K562 (cell line): ENCODE results near the gene APOM. TPM values are rescaled to one million over a fixed set of nuclear protein-coding genes. Genes with fewer than 3 reads are reported as not detected.
A peak's percentile ranks its signal among the peaks of the same experiment; 100 is the strongest.

Experiments used
- BRCA1 ChIP-seq, 2 experiments: fragments of 450-650 bp in 1 of 2; sonication (generic) in 1 of 2; formaldehyde crosslinking in 1 of 2; IDR thresholded peaks; 2 replicates each; pipeline versions ENCODE4 v1.5.0 to v1.6.1; 2017 to 2020; ENCODE audit warnings: mild to moderate bottlenecking in 1 of 2, missing genetic modification reagents in 1 of 2
- CBFA2T2 ChIP-seq: fragments of 450-650 bp; conservative IDR thresholded peaks from 2 replicates; pipeline ENCODE4 v1.6.1; 2017; ENCODE audit warnings: mild to moderate bottlenecking
- CBX8 ChIP-seq: fragments of 200-600 bp; sonication (generic); IDR thresholded peaks from 2 replicates; pipeline ENCODE4 v1.6.1; 2012; ENCODE audit warnings: borderline replicate concordance, mixed run types, low read depth, mild to moderate bottlenecking, moderate library complexity, mixed read lengths, low read length, control low read depth, inconsistent platforms; ENCODE audit not compliant: poor library complexity, severe bottlenecking; ENCODE audit errors: extremely low read depth
- FOXA1 ChIP-seq: fragments of 450-650 bp; IDR thresholded peaks from 2 replicates; pipeline ENCODE4 v1.6.1; 2016; ENCODE audit warnings: mild to moderate bottlenecking, borderline replicate concordance
- HMGN3 ChIP-seq: IDR thresholded peaks from 2 replicates; pipeline ENCODE4 v1.6.1; 2011; ENCODE audit warnings: borderline replicate concordance, low read depth, mild to moderate bottlenecking, mixed read lengths, low read length; ENCODE audit not compliant: insufficient read length; ENCODE audit errors: extremely low read depth
- KAT7 ChIP-seq: sonication (generic); formaldehyde crosslinking; IDR thresholded peaks from 2 replicates; pipeline ENCODE4 v1.8.0; 2022; ENCODE audit warnings: missing genetic modification reagents, mild to moderate bottlenecking, borderline replicate concordance
- PML ChIP-seq: IDR thresholded peaks from 2 replicates; pipeline ENCODE4 v1.6.1; 2012; ENCODE audit warnings: low read length, inconsistent platforms
- SRSF7 ChIP-seq: fragments of 200-400 bp; formaldehyde crosslinking; optimal IDR thresholded peaks from 2 replicates; pipeline ENCODE3; 2017; ENCODE audit warnings: mild to moderate bottlenecking, low read depth, low read length
- TARDBP ChIP-seq: fragments of 450-650 bp; IDR thresholded peaks from 2 replicates; pipeline ENCODE4 v1.6.1; 2016
- ZBTB7A ChIP-seq: IDR thresholded peaks from 2 replicates; pipeline ENCODE4 v1.6.1; 2011; ENCODE audit warnings: low read depth, mild to moderate bottlenecking, low read length, moderate library complexity, borderline replicate concordance; ENCODE audit not compliant: control insufficient read depth
- ZNF311 ChIP-seq: fragments of 250-450 bp; sonication (Bioruptor Pico); IDR thresholded peaks from 2 replicates; pipeline ENCODE4 v1.4.0; 2020; ENCODE audit warnings: mild to moderate bottlenecking, moderate library complexity
- ZNF830 ChIP-seq: fragments of 250-450 bp; sonication (Bioruptor Pico); IDR thresholded peaks from 2 replicates; pipeline ENCODE4 v1.5.0; 2021; ENCODE audit warnings: mild to moderate bottlenecking
- polyA plus RNA-seq, 8 experiments: library from polyadenylated mRNA; depleted of rRNA in 4 of 8; stranded (reverse) in 5 of 8; unstranded in 3 of 8; fragments of >200 nt; fragmentation: Nextera tagmentation in 2 of 8; fragmentation: Illumina TruSeq in 1 of 8; extraction: Ambion mirVana in 2 of 8; extraction: Trizol in 1 of 8; gene quantifications; 2 replicates each; pipeline versions ENCODE4 v1.2.1 to v1.2.3, GENCODE V29; 2011 to 2014; ENCODE audit warnings: inconsistent platforms in 1 of 8, missing spikeins in 1 of 8
- total RNA-seq, 7 experiments: library from RNA; depleted of rRNA in 6 of 7; stranded (reverse); fragments of >200 nt in 6 of 7; fragmentation: Illumina TruSeq in 2 of 7; extraction: Trizol in 2 of 7; gene quantifications; 2 replicates each; pipeline versions ENCODE4 v1.2.1 to v1.2.3, GENCODE V29; 2011 to 2021; ENCODE audit warnings: low replicate concordance in 1 of 7
- TF ChIP-seq, protein P1 (sequence below): sonication (generic); formaldehyde crosslinking; IDR thresholded peaks from 2 replicates; pipeline ENCODE4 v1.8.1; 2023; ENCODE audit warnings: mild to moderate bottlenecking, missing genetic modification reagents
- TF ChIP-seq, protein P2 (sequence below): sonication (generic); formaldehyde crosslinking; IDR thresholded peaks from 2 replicates; pipeline ENCODE4 v1.4.0; 2020; ENCODE audit warnings: mild to moderate bottlenecking, missing genetic modification reagents
- TF ChIP-seq, protein P3 (sequence below): sonication (generic); formaldehyde crosslinking; IDR thresholded peaks from 2 replicates; pipeline ENCODE4 v1.8.0; 2022; ENCODE audit warnings: mild to moderate bottlenecking, missing genetic modification reagents
- TF ChIP-seq, protein P4 (sequence below): fragments of 450-650 bp; IDR thresholded peaks from 2 replicates; pipeline ENCODE4 v1.7.1; 2018; ENCODE audit warnings: mild to moderate bottlenecking, low read depth; ENCODE audit not compliant: partially characterized antibody
- TF ChIP-seq, protein P5 (sequence below): fragments of 250-450 bp; sonication (Bioruptor Pico); IDR thresholded peaks from 2 replicates; pipeline ENCODE4 v1.9.0; 2021; ENCODE audit warnings: mild to moderate bottlenecking, inconsistent platforms

APOM gene
- total and polyA plus RNA-seq, 9 of the 15 experiments (the other 6 are each of a cell fraction or from before 2014, with no cell fraction given): 5.7 to 24.3 (median 10.4) TPM

DNA sequence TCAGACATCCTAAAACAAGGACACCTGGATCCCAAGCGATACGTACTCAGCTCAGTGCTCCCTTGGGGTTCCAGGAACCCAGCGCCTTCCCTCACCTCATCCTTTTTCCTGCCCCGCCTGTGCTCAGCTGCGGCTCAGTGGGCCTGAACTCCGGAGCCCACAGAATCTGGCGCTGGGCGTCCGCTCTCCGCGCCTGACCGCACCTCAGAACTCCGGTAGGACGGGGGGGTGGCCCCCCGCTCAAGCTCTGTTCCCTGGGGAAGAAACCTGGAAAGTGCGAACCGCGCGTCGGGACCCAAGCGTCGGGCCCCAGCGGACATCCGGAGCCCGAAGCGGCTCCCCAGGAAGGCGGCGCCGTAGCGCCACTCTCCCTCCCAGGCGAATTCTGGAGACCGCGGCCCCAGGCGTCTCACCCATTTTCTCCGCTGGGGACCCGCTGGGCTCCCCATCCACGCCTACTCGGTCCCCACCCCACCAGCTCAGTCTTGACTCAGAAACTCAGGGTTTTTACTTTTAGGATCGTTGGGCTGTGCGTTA lies 25.5 kb downstream of the APOM start (continued):
- TF ChIP-seq, protein P1, sequence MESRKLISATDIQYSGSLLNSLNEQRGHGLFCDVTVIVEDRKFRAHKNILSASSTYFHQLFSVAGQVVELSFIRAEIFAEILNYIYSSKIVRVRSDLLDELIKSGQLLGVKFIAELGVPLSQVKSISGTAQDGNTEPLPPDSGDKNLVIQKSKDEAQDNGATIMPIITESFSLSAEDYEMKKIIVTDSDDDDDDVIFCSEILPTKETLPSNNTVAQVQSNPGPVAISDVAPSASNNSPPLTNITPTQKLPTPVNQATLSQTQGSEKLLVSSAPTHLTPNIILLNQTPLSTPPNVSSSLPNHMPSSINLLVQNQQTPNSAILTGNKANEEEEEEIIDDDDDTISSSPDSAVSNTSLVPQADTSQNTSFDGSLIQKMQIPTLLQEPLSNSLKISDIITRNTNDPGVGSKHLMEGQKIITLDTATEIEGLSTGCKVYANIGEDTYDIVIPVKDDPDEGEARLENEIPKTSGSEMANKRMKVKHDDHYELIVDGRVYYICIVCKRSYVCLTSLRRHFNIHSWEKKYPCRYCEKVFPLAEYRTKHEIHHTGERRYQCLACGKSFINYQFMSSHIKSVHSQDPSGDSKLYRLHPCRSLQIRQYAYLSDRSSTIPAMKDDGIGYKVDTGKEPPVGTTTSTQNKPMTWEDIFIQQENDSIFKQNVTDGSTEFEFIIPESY (CRISPR knock-in tag): peak; percentile 86
- TF ChIP-seq, protein P2, sequence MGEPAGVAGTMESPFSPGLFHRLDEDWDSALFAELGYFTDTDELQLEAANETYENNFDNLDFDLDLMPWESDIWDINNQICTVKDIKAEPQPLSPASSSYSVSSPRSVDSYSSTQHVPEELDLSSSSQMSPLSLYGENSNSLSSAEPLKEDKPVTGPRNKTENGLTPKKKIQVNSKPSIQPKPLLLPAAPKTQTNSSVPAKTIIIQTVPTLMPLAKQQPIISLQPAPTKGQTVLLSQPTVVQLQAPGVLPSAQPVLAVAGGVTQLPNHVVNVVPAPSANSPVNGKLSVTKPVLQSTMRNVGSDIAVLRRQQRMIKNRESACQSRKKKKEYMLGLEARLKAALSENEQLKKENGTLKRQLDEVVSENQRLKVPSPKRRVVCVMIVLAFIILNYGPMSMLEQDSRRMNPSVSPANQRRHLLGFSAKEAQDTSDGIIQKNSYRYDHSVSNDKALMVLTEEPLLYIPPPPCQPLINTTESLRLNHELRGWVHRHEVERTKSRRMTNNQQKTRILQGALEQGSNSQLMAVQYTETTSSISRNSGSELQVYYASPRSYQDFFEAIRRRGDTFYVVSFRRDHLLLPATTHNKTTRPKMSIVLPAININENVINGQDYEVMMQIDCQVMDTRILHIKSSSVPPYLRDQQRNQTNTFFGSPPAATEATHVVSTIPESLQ (CRISPR knock-in tag): no peak
- TF ChIP-seq, protein P3, sequence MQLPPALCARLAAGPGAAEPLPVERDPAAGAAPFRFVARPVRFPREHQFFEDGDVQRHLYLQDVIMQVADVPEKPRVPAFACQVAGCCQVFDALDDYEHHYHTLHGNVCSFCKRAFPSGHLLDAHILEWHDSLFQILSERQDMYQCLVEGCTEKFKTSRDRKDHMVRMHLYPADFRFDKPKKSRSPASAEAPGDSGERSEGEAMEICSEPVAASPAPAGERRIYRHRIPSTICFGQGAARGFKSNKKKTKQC: no peak
- TF ChIP-seq TARDBP (0 out of 2 replicates have a peak, but pooled peaks have one; percentile 13), HMGN3 (peak; percentile 26), KAT7 (CRISPR knock-in tag) (no peak), ZNF311 (CRISPR knock-in tag) (no peak), BRCA1 (IDR thresholded peaks at IDR 0.05) (no peak), BRCA1 (CRISPR knock-in tag; IDR thresholded peaks at IDR 0.05) (0 out of 2 replicates have a peak, but pooled peaks have one; percentile 43), CBX8 (no peak), SRSF7 (peak; percentile 80), CBFA2T2 (no peak), PML (no peak), ZNF830 (no peak), FOXA1 (no peak), ZBTB7A (0 out of 2 replicates have a peak, but pooled peaks have one; percentile 45)
- TF ChIP-seq, protein P4, sequence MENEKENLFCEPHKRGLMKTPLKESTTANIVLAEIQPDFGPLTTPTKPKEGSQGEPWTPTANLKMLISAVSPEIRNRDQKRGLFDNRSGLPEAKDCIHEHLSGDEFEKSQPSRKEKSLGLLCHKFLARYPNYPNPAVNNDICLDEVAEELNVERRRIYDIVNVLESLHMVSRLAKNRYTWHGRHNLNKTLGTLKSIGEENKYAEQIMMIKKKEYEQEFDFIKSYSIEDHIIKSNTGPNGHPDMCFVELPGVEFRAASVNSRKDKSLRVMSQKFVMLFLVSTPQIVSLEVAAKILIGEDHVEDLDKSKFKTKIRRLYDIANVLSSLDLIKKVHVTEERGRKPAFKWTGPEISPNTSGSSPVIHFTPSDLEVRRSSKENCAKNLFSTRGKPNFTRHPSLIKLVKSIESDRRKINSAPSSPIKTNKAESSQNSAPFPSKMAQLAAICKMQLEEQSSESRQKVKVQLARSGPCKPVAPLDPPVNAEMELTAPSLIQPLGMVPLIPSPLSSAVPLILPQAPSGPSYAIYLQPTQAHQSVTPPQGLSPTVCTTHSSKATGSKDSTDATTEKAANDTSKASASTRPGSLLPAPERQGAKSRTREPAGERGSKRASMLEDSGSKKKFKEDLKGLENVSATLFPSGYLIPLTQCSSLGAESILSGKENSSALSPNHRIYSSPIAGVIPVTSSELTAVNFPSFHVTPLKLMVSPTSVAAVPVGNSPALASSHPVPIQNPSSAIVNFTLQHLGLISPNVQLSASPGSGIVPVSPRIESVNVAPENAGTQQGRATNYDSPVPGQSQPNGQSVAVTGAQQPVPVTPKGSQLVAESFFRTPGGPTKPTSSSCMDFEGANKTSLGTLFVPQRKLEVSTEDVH: peak; percentile 7
- TF ChIP-seq, protein P5, sequence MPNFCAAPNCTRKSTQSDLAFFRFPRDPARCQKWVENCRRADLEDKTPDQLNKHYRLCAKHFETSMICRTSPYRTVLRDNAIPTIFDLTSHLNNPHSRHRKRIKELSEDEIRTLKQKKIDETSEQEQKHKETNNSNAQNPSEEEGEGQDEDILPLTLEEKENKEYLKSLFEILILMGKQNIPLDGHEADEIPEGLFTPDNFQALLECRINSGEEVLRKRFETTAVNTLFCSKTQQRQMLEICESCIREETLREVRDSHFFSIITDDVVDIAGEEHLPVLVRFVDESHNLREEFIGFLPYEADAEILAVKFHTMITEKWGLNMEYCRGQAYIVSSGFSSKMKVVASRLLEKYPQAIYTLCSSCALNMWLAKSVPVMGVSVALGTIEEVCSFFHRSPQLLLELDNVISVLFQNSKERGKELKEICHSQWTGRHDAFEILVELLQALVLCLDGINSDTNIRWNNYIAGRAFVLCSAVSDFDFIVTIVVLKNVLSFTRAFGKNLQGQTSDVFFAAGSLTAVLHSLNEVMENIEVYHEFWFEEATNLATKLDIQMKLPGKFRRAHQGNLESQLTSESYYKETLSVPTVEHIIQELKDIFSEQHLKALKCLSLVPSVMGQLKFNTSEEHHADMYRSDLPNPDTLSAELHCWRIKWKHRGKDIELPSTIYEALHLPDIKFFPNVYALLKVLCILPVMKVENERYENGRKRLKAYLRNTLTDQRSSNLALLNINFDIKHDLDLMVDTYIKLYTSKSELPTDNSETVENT: 0 out of 2 replicates have a peak, but pooled peaks have one; percentile 11
